HG03558 (cell line): ENCODE data around the gene GADD45G.

Experiments
- ATAC-seq: cut with Tn5 transposase; IDR thresholded peaks from one replicate; pipeline ENCODE4 v1.9.1; 2021; ENCODE audit warnings: moderate number of reproducible peaks; ENCODE audit not compliant: unreplicated experiment; ENCODE audit errors: extremely low read depth

Gene GADD45G

GRCh38 chr9:89626741-89627265 is 22.0 kb downstream of the GADD45G start:
- ATAC-seq = no peak

- ATAC-seq = no peak
These were observed 23.8 kb downstream of the GADD45G start for GRCh38 chr9:89628601-89629000.

DNA sequence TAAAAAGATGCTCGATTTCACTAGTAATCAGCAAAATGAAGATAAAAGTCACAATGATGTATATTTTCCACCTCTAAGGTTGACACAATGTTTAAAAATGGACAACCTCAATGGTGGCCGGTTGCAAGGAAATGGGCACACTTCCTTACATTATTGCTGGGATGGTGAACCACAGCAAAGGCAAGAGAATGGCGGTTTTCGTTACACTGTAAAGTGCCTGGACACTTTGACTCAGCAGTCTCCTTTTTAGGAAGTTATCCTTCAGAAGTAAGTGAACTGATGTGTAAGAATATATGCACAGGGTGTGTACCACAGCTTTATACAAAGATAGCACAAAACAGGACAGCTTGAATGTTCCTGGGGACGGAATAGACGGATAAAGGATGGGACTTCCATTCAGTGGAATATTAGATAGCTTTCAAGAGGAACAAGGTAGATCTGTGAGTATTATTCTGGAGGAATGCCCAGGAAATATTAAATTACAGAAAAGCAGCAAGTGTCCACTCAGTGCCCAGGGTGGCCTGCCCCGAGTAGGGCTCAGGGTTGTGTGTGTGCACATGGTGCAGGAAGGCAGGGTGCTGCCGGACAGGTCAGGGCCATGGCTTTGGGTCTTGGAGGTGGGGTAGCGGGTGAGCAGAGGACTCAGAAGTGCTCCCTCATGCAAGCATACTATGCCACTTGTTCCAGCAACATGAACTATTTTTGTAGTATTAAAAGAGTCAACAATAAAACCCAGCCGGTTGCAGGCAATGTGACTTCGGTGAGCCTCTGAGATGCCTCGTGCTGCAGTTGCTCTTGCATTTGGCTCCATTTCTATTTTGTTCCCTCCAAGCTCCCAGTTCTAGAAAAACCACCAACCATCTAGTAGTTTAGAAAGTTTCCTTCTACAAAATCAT is 24.5 kb downstream of the GADD45G start:
- ATAC-seq = no peak

DNA sequence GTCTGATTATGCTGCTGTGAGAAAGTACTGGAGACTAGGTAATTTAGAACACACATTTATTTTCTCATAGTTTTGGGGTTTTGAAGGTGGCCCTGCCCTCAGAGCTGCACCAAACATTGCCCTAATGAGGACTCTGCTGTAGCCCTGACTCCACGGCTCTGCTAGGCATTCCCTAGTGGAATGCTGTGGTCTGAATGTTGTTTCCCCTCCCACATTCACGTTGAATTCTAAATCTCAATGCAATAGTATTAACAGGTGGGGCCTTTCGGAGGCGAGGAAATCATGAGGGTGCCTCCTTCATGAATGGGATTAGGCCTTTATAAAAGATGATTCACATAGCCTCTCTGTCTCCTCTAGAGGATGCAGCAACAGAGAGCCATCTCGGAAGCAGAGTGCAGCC is 25.7 kb downstream of the GADD45G start:
- no peak for ATAC-seq

DNA sequence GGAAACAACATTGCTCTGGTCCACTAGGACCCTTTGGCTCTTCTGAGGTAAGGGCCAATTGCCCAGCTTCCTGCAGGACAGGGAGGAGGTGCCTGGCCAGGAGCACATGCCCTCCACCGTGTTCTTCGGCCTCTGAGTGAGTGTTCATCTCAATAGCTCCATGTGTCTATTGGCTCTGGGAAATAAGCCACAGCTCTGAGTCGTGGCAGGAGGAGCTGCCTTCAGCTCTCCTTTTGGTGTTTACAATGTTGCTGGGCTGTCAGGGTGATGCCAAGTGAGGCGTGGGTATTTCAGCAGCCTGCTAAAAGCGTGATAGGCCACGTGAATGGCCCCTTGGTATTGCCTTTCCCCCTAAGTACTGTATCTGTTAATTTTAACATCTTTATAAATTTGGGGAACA is 26.6 kb downstream of the GADD45G start:
- ATAC-seq = no peak

- no peak for ATAC-seq
These were observed 27.5 kb downstream of the GADD45G start for GRCh38 chr9:89632192-89632733.

DNA sequence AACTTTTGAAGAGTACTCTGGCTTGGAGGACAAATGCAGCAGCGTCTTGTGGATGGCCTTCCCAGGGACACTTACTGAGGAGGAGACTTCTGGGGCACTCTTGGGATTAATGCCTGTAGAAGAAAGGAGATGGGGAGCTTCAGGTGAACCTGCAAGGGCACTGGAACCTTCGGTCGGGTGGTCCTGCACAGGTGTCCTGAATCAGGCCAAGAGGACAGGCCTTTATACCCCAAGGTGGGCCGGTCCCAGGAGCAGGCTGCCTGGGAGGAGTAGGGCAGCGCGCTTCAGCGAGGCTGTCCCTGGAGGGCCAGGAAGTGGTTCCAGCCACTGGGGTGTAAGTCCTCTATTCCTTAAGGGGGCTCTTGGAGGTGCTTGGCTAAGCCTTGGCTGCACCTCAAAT is 27.9 kb downstream of the GADD45G start:
- no peak for ATAC-seq

DNA sequence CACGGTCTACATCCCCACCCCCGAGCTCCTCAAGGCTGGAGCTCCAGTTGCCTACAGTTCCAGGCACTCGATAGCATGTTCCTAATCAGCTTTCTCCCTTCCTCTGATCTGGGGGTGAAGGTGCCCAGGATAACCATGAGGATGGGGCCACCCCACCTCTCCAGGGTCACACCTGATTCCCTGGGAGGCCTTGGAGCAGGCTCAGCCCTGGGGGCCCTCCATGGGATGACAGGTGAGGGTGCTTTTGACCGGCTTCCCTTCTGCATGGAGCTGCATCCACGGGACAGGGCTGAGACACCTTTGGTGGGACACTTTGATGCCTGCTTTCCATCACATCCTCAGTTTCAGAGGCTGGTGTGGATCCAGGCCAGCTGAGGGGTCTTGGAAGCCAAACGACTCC is 28.6 kb downstream of the GADD45G start:
- ATAC-seq = no peak

DNA sequence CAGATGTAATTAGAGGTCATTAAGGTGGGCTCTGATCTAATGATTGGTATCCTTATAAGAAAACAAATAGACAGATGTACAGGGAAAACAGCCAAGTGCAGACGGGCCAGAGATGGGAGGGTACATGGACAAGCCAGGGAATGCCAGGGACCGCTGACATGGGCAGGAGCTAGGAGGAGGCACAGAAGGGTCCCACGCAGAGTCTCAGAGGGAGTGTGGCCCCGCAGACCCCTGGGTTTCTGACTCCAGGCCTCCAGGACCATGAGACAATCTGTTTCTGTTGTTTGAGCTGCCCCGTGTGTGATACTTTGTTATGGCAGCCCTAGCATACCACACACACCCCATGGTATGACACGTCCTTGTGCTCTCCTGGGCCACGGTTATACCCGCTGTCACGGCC is 29.1 kb downstream of the GADD45G start:
- ATAC-seq = no peak

GRCh38 chr9:89634995-89635742 is 30.4 kb downstream of the GADD45G start:
- no peak for ATAC-seq

- ATAC-seq = no peak
These were observed 31.0 kb downstream of the GADD45G start for GRCh38 chr9:89635816-89636215.

- no peak for ATAC-seq
These were observed 33.0 kb downstream of the GADD45G start for GRCh38 chr9:89637787-89638186.

GRCh38 chr9:89638359-89638758 is 33.5 kb downstream of the GADD45G start:
- ATAC-seq = no peak

- no peak for ATAC-seq
These were observed 34.1 kb downstream of the GADD45G start for GRCh38 chr9:89638893-89639292.

DNA sequence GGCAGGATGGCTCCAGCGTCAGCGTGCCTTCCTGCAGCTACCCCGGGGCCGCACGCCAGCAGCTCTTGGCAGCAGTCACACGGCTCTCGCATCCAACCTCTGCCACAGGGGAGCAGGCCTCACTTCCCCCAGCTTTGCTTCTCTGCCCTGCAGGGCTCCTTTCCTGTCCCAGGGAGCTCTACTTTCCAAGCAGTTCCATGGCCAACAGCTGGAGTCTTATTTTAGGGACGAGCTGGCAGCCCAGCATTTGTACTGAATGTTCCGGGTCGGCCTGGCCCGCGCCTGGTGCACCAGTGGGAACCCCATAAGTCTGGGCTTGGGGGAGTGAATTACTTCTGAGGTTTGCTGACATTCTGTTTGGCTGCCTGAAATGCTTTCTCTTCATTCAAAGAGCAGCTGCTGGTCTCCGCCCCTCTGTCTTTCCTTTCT is 34.6 kb downstream of the GADD45G start:
- ATAC-seq = no peak

DNA sequence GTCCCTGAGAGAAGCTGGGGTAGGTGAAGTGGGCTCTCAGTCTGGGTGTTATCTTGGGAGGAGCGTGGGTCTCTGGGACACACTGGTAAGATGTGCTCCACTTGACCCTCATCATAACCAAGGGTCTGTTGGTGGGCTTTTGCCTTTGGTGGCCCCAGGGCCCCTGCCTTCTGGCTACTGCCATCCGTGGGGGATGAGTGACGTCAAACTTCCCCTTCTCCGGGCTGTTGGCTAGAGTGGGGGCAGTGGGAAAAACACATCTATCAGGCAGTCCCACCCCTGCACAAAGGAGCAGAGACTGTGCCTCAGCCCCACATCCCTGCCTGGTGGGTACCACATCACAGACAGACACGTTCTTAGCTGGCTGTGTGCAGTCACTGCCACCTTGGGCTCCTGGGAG is 35.1 kb downstream of the GADD45G start:
- ATAC-seq = no peak

GRCh38 chr9:89640361-89640760 is 35.5 kb downstream of the GADD45G start:
- no peak for ATAC-seq

DNA sequence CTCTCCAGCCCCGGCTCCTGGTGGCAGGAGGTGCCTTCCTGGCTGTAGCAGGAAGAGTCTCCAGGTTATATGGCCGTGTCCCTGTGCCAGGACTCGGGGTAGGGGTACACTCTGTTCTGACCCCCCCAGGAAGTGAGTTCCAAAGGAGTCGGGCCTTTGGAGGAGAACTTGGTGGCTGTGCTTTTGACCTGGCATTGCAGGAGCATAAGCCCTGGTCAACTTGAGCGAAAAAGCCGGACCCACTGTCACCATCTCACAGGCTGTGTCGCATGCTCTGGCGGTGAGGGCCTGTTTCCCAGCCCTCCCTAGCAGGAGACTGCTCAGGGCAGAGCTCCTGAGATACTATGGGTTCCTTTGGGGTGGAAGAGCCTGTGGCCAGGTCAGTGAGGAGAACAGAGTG is 36.0 kb downstream of the GADD45G start:
- no peak for ATAC-seq

DNA sequence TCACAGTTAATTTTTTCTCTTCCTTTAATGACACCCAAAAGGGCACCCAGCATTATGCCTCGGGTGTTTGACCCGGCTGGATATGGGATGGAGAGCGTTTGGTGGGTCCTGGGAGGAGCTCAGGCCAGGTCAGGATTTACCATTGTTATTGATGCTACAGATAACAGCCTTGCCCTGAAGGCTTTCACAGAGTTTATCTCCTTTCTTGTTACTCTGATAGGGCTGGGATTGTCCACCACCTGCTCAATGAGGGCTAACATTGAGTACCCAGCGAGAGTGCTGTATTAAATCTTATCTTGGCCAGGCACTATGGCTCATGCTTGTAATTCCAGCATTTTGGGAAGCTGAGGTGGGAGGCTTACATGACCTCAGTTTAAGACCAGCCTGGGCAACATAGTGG is 37.2 kb downstream of the GADD45G start:
- ATAC-seq = no peak

DNA sequence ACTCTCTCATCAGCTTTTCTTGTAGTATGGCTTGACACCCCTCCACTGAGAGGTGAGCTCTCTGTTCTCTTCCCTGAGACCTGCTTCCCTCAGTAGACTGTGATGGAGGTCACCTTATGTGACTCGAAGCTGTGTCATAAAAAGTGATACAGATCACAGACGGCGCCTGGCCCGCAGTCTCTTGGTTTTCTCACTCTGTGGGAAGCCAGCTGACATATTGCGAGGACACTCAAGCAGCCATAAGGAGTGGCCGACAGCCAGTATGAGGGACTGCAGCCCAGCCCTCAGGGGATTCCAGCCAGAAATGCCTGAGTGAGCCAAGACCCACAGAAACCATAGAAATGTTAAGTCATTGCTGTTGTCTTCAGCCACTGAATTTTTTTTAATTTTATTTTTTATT is 38.0 kb downstream of the GADD45G start:
- no peak for ATAC-seq
